ENCODE measurements around the gene ADGRV1.

The ADGRV1 gene

GRCh38 chr5:90632791-90633190 lies 74.2 kb downstream of the ADGRV1 start:
- Histone ChIP-seq H3K9me3 (ENCODE audit: control insufficient read depth, low read length) (no peaks in the 10 kb centered on the region), H3K27me3 (replicated peaks; ENCODE audit: control insufficient read depth, insufficient read depth, low read length) (no peaks in the 10 kb centered on the region), H3K4me1 (ENCODE audit: control insufficient read depth, insufficient read depth, low read length) (no peaks in the 10 kb centered on the region), H3K9ac (ENCODE audit: low read length) (no peak overlapping the region), H3K36me3 (ENCODE audit: control insufficient read depth, insufficient read depth, low read length, severe bottlenecking) (no peaks in the 10 kb centered on the region), H3K4me3 (ENCODE audit: low read length) (no peak overlapping the region)
- no peak for DNase-seq (ENCODE audit: low read depth)

- Histone ChIP-seq H3K9ac (ENCODE audit: low read length) (no peak overlapping the region), H3K36me3 (ENCODE audit: control insufficient read depth, insufficient read depth, low read length, severe bottlenecking) (no peaks in the 10 kb centered on the region), H3K9me3 (ENCODE audit: control insufficient read depth, low read length) (no peaks in the 10 kb centered on the region), H3K27me3 (replicated peaks; ENCODE audit: control insufficient read depth, insufficient read depth, low read length) (no peaks in the 10 kb centered on the region), H3K4me1 (ENCODE audit: control insufficient read depth, insufficient read depth, low read length) (no peaks in the 10 kb centered on the region), H3K4me3 (ENCODE audit: low read length) (no peak overlapping the region)
- no peak for DNase-seq (ENCODE audit: low read depth)
These were observed 78.4 kb downstream of the ADGRV1 start for GRCh38 chr5:90636948-90637347.

GRCh38 chr5:90637731-90638130 lies 79.1 kb downstream of the ADGRV1 start:
- H3K4me3 ChIP-seq (ENCODE audit: low read length) = no peak overlapping the region
- H3K4me1 ChIP-seq (ENCODE audit: control insufficient read depth, insufficient read depth, low read length) = no peaks in the 10 kb centered on the region
- no peak overlapping the region for H3K9ac ChIP-seq (ENCODE audit: low read length)
- no peaks in the 10 kb centered on the region for H3K27me3 ChIP-seq (replicated peaks; ENCODE audit: control insufficient read depth, insufficient read depth, low read length)
- no peaks in the 10 kb centered on the region for H3K36me3 ChIP-seq (ENCODE audit: control insufficient read depth, insufficient read depth, low read length, severe bottlenecking)
- no peaks in the 10 kb centered on the region for H3K9me3 ChIP-seq (ENCODE audit: control insufficient read depth, low read length)
- no peak for DNase-seq (ENCODE audit: low read depth)

GRCh38 chr5:90638878-90639277 lies 80.3 kb downstream of the ADGRV1 start:
- Histone ChIP-seq H3K9me3 (ENCODE audit: control insufficient read depth, low read length) (no peaks in the 10 kb centered on the region), H3K9ac (ENCODE audit: low read length) (no peak overlapping the region), H3K4me3 (ENCODE audit: low read length) (no peak overlapping the region), H3K27me3 (replicated peaks; ENCODE audit: control insufficient read depth, insufficient read depth, low read length) (no peaks in the 10 kb centered on the region), H3K4me1 (ENCODE audit: control insufficient read depth, insufficient read depth, low read length) (no peaks in the 10 kb centered on the region), H3K36me3 (ENCODE audit: control insufficient read depth, insufficient read depth, low read length, severe bottlenecking) (no peaks in the 10 kb centered on the region)
- DNase-seq (ENCODE audit: low read depth) = no peak

- Histone ChIP-seq H3K4me1 (ENCODE audit: control insufficient read depth, insufficient read depth, low read length) (no peaks in the 10 kb centered on the region), H3K9me3 (ENCODE audit: control insufficient read depth, low read length) (no peaks in the 10 kb centered on the region), H3K36me3 (ENCODE audit: control insufficient read depth, insufficient read depth, low read length, severe bottlenecking) (no peaks in the 10 kb centered on the region), H3K27me3 (replicated peaks; ENCODE audit: control insufficient read depth, insufficient read depth, low read length) (no peaks in the 10 kb centered on the region), H3K4me3 (ENCODE audit: low read length) (no peak overlapping the region), H3K9ac (ENCODE audit: low read length) (no peak overlapping the region)
- DNase-seq (ENCODE audit: low read depth) = no peak
These were observed 82.0 kb downstream of the ADGRV1 start for GRCh38 chr5:90640484-90641059.

- Histone ChIP-seq H3K27me3 (replicated peaks; ENCODE audit: control insufficient read depth, insufficient read depth, low read length) (no peaks in the 10 kb centered on the region), H3K36me3 (ENCODE audit: control insufficient read depth, insufficient read depth, low read length, severe bottlenecking) (no peaks in the 10 kb centered on the region), H3K4me1 (ENCODE audit: control insufficient read depth, insufficient read depth, low read length) (no peaks in the 10 kb centered on the region), H3K9me3 (ENCODE audit: control insufficient read depth, low read length) (no peaks in the 10 kb centered on the region), H3K9ac (ENCODE audit: low read length) (no peak overlapping the region), H3K4me3 (ENCODE audit: low read length) (no peak overlapping the region)
- no peak for DNase-seq (ENCODE audit: low read depth)
These were observed 82.9 kb downstream of the ADGRV1 start for GRCh38 chr5:90641528-90641927.

GRCh38 chr5:90642706-90643229 lies 84.2 kb downstream of the ADGRV1 start:
- no peak for DNase-seq (ENCODE audit: low read depth)
- Histone ChIP-seq H3K4me3 (ENCODE audit: low read length) (no peak overlapping the region), H3K9ac (ENCODE audit: low read length) (no peak overlapping the region), H3K4me1 (ENCODE audit: control insufficient read depth, insufficient read depth, low read length) (no peaks in the 10 kb centered on the region), H3K9me3 (ENCODE audit: control insufficient read depth, low read length) (no peaks in the 10 kb centered on the region), H3K36me3 (ENCODE audit: control insufficient read depth, insufficient read depth, low read length, severe bottlenecking) (no peaks in the 10 kb centered on the region), H3K27me3 (replicated peaks; ENCODE audit: control insufficient read depth, insufficient read depth, low read length) (no peaks in the 10 kb centered on the region)

- Histone ChIP-seq H3K9me3 (ENCODE audit: control insufficient read depth, low read length) (no peaks in the 10 kb centered on the region), H3K9ac (ENCODE audit: low read length) (no peak overlapping the region), H3K36me3 (ENCODE audit: control insufficient read depth, insufficient read depth, low read length, severe bottlenecking) (no peaks in the 10 kb centered on the region), H3K4me1 (ENCODE audit: control insufficient read depth, insufficient read depth, low read length) (no peaks in the 10 kb centered on the region), H3K4me3 (ENCODE audit: low read length) (no peak overlapping the region), H3K27me3 (replicated peaks; ENCODE audit: control insufficient read depth, insufficient read depth, low read length) (no peaks in the 10 kb centered on the region)
- no peak for DNase-seq (ENCODE audit: low read depth)
These were observed 85.5 kb downstream of the ADGRV1 start for GRCh38 chr5:90644132-90644531.

GRCh38 chr5:90645024-90645610 lies 86.5 kb downstream of the ADGRV1 start:
- Histone ChIP-seq H3K4me3 (ENCODE audit: low read length) (no peak overlapping the region), H3K27me3 (replicated peaks; ENCODE audit: control insufficient read depth, insufficient read depth, low read length) (no peaks in the 10 kb centered on the region), H3K4me1 (ENCODE audit: control insufficient read depth, insufficient read depth, low read length) (no peaks in the 10 kb centered on the region), H3K9me3 (ENCODE audit: control insufficient read depth, low read length) (no peaks in the 10 kb centered on the region), H3K36me3 (ENCODE audit: control insufficient read depth, insufficient read depth, low read length, severe bottlenecking) (no peaks in the 10 kb centered on the region), H3K9ac (ENCODE audit: low read length) (no peak overlapping the region)
- DNase-seq (ENCODE audit: low read depth) = no peak

GRCh38 chr5:90650767-90651166 lies 92.2 kb downstream of the ADGRV1 start:
- Histone ChIP-seq H3K36me3 (ENCODE audit: control insufficient read depth, insufficient read depth, low read length, severe bottlenecking) (no peaks in the 10 kb centered on the region), H3K27me3 (replicated peaks; ENCODE audit: control insufficient read depth, insufficient read depth, low read length) (no peaks in the 10 kb centered on the region), H3K4me3 (ENCODE audit: low read length) (no peak overlapping the region), H3K9ac (ENCODE audit: low read length) (no peak overlapping the region), H3K4me1 (ENCODE audit: control insufficient read depth, insufficient read depth, low read length) (no peaks in the 10 kb centered on the region), H3K9me3 (ENCODE audit: control insufficient read depth, low read length) (no peaks in the 10 kb centered on the region)
- no peak for DNase-seq (ENCODE audit: low read depth)

- Histone ChIP-seq H3K4me1 (ENCODE audit: control insufficient read depth, insufficient read depth, low read length) (no peaks in the 10 kb centered on the region), H3K27me3 (replicated peaks; ENCODE audit: control insufficient read depth, insufficient read depth, low read length) (no peaks in the 10 kb centered on the region), H3K4me3 (ENCODE audit: low read length) (no peak overlapping the region), H3K36me3 (ENCODE audit: control insufficient read depth, insufficient read depth, low read length, severe bottlenecking) (no peaks in the 10 kb centered on the region), H3K9ac (ENCODE audit: low read length) (no peak overlapping the region), H3K9me3 (ENCODE audit: control insufficient read depth, low read length) (no peaks in the 10 kb centered on the region)
- DNase-seq (ENCODE audit: low read depth) = no peak
These were observed 95.6 kb downstream of the ADGRV1 start for GRCh38 chr5:90654215-90654614.

- H3K4me1 ChIP-seq (ENCODE audit: control insufficient read depth, insufficient read depth, low read length) = no peaks in the 10 kb centered on the region
- no peaks in the 10 kb centered on the region for H3K27me3 ChIP-seq (replicated peaks; ENCODE audit: control insufficient read depth, insufficient read depth, low read length)
- no peaks in the 10 kb centered on the region for H3K36me3 ChIP-seq (ENCODE audit: control insufficient read depth, insufficient read depth, low read length, severe bottlenecking)
- no peak overlapping the region for H3K4me3 ChIP-seq (ENCODE audit: low read length)
- no peak overlapping the region for H3K9ac ChIP-seq (ENCODE audit: low read length)
- H3K9me3 ChIP-seq (ENCODE audit: control insufficient read depth, low read length) = no peaks in the 10 kb centered on the region
- no peak for DNase-seq (ENCODE audit: low read depth)
These were observed 96.8 kb downstream of the ADGRV1 start for GRCh38 chr5:90655423-90655822.

All from adipocyte (in vitro differentiated cells).